DLD1 (cell line): ENCODE data around the gene KMT5B.

Experiments
- in situ Hi-C: cut with HindIII; loops from 2 replicates; pipeline ENCODE4 v1.10.0; 2017; ENCODE audit warnings: low sequenced_read_pairs

KMT5B gene

GRCh38 chr11:68216171-68216938 is 3.3 kb upstream of the KMT5B start:
- in situ Hi-C loops: no loop called here

DNA sequence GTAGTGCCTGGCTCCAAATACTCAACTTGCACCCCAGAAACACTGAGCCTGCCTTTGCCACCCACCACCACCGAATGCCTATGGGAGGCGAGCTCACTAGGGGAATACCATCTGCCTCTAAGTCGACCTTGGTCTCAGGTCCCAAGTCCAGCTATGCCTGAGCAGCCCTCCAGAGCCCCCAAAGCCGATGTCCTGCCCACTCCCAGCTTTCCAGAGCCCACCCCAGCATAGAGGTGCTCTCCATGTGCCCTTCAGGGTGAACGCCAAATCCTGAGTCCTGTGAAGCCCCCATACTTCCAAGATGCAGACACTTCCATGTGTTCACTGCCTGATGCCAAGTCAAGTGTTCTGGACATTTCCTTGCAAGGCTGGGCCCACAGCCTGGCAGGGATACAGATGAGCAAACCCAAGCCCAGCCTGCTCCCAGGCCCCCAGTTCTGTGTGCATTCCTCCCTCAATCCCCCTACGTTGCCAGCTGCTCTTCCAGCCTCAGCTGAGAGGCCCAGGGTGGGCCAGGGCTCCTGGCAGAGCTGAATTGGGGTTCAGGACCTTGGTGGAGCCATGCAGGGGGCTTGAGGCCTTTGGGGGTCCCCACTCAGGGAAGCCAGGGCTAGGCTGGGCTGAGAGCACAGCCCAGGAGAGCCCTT is 2.6 kb upstream of the KMT5B start:
- in situ Hi-C loops: no loop called here

- in situ Hi-C loops: no loop called here
Measured at GRCh38 chr11:68215087-68215445, 2.0 kb upstream of the KMT5B start.

- in situ Hi-C loops: no loop called here
Measured at GRCh38 chr11:68214173-68215086, 1.3 kb upstream of the KMT5B start.

GRCh38 chr11:68213555-68214172 is 568 bp upstream of the KMT5B start:
- in situ Hi-C loops: no loop called here

- in situ Hi-C loops: no loop called here
Measured at GRCh38 chr11:68212421-68213134, 518 bp downstream of the KMT5B start.

DNA sequence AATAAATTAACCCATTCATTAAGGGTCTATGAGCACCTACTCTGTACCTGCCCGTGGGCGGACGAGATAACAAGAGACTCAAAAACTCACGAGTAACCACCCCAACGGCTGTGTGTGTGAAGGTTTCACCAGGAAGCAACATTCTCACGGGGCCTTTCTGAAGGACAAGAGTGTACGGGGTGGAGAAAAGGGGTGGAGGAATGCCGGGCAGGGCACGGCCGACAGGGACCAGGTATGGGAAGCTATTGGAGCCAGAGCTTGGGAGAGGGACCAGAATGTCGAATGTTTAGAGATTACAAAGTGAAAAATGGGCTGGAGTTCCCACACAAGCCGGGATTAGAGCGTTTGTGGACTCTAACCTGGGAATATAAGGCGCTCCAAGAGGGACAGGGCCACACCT is 1.6 kb downstream of the KMT5B start:
- in situ Hi-C loops: no loop called here

GRCh38 chr11:68206211-68206610 is 6.9 kb downstream of the KMT5B start:
- in situ Hi-C loops: no loop called here

- in situ Hi-C loops: no loop called here
Measured at GRCh38 chr11:68204402-68204801, 8.7 kb downstream of the KMT5B start.

DNA sequence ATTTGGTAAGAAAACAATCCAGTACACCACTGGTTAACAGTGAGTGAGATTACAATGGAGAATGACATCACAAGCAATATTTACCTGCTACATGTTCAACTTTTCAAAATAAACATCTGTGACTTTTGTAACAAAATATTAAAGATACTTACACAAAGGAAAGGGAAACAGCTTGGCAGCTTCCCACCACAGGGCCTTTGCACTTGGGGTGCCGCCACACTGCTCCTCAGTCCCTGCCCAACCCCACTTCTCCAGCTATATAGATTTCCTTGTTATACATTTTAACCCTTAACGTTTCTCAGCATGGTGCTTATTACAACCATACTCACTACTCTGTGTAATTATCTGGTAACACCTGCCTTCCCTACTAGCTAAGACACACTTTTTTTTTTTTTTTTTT is 10.9 kb downstream of the KMT5B start:
- in situ Hi-C loops: no loop called here

DNA sequence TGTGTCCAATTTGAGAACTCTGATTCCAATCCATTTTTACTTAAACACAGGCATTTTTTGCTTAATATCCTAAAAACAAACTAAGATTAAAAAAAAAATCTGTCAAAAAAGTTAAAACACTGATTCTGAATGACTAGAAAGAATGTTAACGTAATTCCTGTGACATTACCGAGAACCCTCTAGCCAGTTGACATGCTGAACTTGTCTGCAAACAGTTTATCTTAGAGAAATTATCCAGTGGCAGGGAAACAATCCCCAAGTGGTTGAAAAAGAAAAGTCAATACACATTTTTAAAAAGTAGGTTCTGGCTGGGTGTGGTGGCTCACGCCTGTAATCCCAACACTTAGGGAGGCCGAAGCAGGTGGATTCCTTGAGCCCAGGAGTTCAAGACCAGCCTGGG is 11.6 kb downstream of the KMT5B start:
- in situ Hi-C loops: no loop called here

DNA sequence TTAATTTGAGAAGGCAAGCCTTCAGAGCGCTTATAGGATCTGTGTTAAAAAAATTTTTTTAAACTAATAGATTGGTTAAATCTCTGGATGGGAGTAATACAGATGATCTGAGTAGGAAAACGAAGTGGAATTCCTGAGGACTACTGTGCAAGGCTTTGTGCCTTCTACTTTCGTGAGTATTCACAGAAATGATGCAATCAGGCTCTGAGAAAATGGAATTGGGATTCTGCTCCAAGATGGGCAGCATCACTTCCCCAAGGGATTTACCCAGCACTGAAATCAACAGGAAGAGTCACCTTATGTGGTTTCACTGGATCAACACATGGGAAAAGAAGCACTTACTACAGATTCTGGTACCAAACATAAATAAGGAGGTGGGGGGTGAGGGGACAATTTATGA is 12.5 kb downstream of the KMT5B start:
- in situ Hi-C loops: no loop called here

DNA sequence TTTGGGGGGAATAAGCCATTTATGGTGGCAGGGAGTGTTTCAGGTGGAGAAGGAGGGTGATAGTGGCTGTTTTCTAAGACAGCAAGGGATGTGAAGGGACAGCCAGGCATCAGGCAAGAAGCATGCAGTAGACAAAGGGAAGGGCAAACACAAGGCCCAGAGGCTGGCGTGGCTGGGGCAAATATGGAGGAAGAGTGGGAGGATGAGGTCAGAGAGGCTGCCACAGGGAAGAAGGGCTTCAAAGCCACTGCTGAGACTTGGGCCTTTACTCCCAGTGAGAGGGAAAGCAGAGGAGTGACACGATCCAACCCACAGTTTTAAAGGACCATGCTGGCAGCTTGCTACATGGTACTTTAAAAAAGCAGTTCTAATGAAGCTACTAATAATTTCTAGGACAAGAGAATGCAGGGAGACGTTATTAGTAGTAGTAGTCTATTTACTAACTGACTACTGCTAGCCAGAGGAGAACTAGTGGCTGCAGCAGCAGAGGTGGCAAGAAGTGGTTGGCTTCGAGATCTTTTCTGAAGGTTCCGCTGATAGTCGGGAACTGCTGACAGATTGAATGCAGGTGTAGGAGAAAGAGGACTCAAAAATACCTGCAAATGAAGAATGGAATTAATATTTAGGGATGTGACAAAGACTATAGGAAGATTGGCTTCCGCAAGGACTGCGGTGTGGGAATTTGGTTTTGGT is 13.7 kb downstream of the KMT5B start:
- in situ Hi-C loops: no loop called here

- in situ Hi-C loops: no loop called here
Measured at GRCh38 chr11:68196219-68196618, 16.9 kb downstream of the KMT5B start.

- in situ Hi-C loops: no loop called here
Measured at GRCh38 chr11:68194675-68195294, 18.3 kb downstream of the KMT5B start.

DNA sequence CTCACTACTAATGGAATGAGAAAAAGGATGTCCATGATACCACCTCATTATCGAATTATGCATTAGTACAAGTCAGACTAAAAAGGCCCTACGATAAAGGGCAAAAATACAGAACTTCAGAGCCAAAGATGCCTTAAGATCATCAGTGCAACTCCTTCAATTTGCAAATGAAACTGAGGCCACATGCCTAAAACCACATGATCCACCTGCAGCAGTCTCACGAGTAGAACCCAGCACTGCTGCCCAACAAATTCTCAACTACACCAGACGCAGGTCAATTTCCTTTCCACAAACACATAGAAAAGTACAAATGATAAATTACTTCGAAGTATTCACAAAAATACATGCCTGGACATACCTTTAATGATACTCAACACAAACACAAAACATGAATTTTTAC is 20.1 kb downstream of the KMT5B start:
- in situ Hi-C loops: no loop called here

DNA sequence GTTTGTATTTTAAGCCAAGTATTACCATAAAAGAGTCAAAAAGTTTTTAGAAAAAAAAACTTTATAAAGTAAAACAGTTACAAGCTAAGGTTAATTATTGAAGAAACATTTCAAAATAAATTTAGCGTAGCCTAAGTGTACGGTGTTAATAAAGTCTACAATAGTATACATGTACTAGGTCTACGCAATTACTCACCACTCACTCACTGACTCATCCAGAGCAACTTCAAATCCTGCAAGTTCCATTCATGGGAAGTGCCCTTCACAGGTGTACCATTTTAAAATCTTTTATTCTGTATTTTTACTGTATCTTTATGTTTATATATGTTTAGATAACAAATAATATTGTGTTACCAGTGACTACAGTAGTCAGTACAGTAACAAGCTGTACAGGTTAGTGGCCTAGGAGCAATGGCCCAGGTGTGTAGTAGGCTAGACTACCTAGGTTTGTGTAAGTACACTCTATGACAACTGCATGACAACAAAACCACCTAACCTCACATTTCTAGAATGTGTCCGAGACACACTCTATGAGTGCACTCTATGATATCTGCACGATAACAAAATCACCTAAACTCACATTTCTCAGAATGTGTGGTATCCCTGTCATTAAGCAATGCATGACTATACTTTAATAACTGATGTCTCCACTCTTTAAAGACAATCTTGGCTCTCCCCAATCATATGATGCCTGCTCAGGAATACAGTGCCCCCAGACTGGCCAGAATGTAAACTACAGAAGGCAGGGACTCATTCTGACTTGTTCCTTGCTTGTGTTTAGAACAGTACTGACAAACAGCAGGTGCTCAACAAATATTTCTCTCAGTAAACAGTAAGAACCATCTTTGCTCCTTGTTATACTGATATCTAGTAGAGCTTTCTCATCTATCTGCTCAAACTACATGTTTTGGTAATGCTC is 21.2 kb downstream of the KMT5B start:
- in situ Hi-C loops: no loop called here

GRCh38 chr11:68189888-68190287 is 23.2 kb downstream of the KMT5B start:
- in situ Hi-C loops: no loop called here

GRCh38 chr11:68189082-68189481 is 24.0 kb downstream of the KMT5B start:
- in situ Hi-C loops: no loop called here
